Ramos (cell line): ENCODE results near the gene ESPNL.

Source experiments
- in situ Hi-C: fragments of 300-500 bp; cut with MboI; formaldehyde crosslinking; loops from one replicate; pipeline ENCODE4 v1.14.3; 2022; ENCODE audit warnings: low sequenced_read_pairs; ENCODE audit not compliant: unreplicated experiment

Gene ESPNL

DNA sequence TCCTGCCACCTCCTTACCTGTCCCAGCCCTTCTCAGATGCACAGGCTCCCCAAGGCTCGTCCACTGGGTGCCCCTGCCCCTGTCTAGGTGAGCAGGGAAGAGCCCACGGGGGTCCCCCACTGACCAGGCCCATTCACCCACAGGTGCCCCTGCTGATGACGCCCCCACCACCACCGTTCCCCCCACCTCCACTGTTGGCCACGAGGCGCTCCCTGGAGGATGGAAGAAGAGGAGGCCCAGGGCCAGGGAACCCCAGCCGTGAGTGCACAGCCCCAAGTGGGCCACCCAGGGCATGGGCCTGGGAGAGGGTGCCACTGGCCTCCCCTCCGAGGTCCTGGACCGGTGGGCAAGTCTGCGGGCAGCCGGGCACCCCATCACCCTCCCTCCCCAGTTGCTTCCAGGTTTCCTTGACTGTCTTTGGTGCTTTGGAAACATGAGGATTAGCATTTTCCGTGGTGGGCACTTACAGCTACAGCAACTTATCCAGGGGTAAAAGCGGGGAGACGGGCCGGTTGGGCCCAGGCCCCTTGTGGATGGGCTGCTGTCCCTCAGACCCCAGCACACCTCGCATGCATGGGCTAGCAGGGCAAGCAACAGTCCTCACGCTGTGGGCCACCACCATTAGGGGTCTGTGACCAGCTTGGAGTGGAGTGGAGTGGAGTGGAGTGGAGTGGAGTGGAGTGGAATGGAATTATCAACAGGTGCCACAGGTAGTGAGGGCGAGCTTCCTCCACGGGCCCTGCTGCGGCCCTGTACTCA, 25.2 kb downstream of the ESPNL start:
- in situ Hi-C loops = no loop called here

DNA sequence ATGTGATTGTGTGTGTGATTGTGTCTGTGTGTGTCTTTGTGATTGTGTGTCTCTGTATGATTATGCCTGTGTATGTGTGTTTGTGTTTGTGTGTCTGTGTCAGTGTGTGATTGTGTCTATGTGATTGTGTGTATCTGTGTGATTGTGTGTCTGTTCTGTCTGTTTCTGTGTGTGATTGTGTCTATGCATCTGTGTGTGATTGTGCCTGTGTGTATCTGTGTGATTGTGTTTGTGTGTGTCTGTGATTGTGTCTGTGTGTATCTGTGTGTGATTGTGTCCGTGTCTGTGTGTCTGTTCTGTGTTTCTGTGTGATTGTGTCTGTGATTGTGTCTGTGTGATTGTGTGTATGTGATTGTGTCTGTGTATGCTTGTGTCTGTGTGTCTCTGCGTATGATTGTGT, 26.2 kb downstream of the ESPNL start:
- in situ Hi-C loops = no loop called here

DNA sequence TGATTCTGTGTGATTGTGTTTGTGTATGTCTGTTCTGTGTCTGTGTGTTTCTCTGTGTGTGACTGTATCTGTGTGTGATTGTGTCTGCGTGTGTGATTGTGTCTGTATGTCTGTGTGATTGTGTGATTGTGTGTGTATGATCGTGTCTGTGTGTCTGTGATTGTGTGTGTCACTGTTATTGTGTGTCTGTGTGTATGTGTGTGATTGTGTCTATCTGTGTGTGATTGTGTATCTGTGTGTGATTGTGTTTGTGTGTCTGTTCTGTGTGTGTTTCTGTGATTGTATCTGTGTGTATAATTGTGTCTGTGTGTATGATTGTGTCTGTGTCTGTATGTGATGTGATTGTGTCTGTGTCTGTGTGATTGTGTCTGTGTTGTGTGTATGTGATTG, 26.6 kb downstream of the ESPNL start:
- in situ Hi-C loops = no loop called here

DNA sequence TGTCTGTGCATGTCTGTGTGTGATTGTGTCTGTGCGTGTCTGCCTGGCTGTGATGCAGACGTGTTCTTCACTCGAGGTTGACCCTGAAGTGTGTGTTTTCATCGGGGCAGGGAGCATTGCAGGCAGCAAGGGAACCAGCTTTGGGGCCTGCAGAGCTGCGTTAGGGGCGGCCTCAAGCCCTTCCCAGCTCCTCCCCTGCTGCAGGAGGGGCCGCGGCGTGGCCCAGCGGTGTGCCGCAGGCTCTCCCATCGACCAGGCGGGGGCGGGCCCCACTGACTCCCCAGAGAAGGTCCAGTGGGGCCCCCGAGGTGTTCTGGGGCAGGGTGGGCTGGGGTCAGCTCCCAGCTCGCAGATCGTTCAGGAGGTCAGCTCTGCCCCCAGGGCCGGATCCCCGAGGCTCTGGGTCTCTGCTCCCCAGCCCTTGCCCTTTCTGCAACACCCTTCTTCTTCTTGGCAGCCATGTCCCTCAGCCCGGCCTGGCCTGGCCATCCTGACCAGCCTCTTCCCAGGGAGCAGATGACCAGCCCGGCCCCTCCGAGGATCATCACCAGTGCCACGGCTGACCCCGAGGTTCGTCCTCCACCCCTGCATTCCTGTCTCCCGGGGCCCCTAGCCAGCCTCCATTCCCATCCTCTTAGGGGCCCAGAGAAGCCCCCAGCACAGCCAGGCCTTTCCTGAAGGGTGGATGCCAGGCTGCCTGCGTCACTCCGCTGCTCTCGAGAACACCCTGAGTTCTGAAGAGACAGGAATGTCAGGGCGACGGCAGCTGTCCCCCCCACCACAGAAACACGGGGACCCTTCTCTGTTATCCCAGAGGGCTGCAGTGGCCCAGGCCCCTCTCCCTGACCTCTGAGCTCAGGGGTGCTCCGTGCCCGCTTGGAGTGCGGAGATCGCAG, 27.3 kb downstream of the ESPNL start:
- in situ Hi-C loops = no loop called here

DNA sequence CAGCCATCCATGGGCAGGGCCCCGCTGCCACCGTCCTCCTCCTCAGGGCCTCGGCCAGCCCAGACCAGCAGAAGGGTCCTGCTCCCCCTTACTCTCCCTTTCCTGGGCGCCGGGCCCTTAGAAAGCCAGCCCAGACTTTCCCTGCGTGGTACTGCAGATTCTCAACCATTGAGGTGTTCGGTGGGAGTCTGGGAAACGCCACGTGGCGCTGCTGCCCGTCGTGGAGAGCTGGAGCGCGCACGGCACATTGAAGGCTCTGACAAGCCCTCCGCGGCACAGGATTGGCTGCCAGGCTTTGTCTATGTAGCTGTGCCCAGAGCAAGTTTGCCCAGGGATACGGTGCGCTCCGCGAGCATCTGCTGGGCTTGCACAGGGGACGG, 27.9 kb downstream of the ESPNL start:
- in situ Hi-C loops = no loop called here

DNA sequence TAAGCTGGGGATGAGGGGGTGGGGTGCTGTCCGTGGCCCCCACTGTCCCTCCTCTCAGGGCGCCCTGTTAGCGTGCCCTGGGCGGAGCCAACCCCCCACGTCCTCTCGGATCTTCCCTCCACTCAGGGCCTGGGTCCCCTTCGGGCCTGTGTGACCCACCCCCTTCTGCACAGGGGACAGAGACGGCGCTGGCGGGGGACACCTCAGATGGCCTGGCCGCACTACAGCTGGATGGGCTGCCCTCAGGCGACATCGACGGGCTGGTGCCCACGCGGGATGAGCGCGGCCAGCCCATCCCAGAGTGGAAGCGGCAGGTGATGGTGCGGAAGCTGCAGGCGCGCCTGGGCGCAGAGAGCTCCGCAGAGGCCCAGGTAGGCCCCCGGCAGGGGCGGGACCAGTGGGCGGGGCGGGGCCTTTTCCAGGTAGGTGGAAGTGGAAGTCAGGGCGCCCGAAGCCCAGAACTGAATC, 28.4 kb downstream of the ESPNL start:
- in situ Hi-C loops = no loop called here

DNA sequence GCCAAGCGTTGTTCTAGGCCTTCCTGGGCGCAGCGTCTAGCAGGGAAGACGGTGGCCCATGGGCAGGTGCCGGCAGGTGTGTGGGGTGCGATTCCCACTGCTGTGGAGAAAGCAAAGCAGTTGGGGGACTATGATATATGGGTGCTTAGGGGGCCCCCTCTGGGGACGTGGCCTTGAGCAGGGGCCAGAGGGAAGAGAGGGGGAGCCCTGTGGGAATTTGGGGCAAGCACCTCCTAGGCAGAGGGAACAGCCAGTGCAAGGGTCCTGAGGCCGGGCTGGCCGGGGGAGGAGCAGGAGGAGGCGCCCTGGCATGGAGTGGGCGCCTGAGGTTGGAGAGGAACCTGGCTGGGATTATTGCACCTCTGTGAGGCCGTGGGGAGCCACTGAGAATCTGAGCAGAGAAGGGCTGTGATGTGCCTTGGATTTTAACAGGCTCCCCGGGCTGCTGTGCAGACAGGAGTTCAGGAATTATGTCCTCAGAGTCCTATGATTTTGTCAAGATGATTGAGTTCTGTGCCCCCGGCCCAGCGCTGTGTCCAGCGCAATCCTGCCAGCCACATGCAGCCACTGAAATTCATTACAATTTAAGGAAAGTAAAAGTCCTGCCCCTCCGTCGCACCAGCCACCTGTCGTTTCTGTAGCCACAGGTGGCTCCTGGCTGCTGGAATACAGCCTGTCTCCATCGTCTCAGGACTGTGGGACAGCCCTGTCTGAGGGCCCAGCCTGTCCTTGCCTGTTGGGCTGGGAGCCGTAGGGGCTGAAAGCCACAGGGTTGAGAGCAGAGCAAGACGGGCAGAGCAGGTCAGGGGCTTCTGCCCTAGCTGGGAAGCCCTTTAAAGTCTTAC, 29.2 kb downstream of the ESPNL start:
- in situ Hi-C loops = no loop called here

DNA sequence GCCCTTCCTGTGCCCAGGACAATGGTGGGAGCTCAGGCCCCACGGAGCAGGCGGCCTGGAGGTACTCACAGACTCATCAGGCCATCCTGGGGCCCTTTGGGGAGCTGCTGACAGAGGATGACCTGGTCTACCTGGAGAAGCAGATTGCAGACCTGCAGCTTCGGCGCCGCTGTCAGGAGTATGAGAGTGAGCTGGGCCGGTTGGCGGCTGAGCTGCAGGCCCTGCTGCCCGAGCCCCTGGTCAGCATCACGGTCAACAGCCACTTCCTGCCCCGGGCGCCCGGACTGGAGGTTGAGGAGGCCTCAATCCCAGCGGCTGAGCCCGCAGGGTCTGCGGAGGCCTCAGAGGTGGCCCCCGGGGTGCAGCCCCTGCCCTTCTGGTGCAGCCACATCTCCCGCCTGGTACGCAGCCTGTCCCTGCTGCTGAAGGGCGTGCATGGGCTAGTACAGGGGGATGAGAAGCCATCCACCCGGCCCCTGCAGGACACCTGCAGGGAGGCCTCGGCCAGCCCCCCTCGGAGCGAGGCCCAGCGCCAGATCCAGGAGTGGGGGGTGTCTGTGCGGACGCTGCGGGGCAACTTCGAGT, 30.1 kb downstream of the ESPNL start:
- in situ Hi-C loops = no loop called here

DNA sequence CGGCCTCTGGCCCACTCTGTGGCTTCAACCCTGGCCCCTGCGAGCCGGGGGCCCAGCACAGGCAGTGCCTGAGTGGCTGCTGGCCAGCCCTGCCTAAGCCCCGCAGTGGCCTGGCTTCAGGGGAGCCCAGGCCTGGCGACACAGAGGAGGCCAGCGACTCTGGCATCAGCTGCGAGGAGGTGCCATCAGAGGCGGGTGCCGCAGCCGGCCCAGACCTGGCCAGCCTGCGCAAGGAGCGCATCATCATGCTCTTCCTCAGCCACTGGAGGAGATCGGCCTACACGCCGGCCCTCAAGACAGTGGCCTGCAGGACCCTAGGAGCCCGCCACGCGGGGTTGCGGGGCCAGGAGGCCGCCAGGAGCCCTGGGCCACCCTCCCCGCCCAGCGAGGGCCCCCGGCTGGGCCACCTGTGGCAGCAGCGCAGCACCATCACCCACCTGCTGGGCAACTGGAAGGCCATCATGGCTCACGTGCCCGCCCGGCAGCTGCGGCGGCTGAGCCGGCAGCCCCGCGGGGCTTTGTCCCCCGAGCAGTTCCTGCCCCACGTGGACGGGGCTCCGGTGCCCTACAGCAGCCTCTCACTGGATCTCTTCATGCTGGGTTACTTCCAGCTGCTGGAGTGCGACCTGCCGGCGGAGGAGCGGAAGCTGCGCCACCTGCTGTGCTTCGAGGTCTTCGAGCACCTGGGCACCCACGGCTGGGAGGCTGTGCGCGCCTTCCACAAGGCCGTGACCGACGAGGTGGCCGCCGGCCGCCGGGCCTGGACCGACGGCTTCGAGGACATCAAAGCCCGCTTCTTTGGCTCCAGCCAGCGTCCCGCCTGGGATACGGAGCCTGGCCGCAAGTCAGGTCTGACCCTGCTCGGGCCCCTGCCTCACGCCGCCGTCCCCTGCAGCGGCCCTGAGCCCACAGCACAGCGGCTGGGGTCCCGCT, 30.8 kb downstream of the ESPNL start:
- in situ Hi-C loops = no loop called here

DNA sequence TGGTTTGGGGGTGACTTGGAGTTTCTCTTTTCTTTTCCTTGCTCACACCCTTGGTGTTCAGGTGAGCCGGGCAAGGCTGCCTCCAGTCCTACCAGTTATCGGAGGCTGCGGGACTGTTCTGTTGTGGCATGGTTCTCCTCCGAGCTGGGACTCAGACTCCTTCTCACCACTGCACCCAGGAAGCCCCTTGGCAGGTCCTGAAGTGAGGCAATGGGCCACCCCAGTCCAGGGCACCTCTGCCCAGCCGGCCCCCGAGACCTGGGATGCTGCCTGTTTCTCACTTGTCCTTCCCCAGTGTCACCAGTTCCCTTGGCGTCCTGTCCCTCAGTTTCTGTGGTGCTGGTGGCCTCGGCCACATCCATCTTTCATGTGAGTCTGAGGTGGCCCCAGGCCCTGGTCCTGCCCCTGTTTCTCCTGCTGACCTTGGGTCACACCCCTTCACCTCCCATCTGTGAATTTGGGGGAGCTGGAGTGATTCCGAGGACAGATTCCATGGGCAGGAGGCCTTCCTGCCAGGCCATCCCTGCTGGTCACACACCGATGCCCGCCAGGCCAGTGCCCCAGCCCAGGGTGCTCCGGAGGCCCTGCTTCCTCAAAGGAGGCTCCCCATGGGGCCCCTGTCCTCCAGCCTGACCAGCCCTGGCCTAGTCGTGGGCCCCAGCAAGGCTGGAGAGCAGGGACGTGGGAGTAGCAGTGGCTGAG, 31.8 kb downstream of the ESPNL start:
- in situ Hi-C loops = no loop called here

DNA sequence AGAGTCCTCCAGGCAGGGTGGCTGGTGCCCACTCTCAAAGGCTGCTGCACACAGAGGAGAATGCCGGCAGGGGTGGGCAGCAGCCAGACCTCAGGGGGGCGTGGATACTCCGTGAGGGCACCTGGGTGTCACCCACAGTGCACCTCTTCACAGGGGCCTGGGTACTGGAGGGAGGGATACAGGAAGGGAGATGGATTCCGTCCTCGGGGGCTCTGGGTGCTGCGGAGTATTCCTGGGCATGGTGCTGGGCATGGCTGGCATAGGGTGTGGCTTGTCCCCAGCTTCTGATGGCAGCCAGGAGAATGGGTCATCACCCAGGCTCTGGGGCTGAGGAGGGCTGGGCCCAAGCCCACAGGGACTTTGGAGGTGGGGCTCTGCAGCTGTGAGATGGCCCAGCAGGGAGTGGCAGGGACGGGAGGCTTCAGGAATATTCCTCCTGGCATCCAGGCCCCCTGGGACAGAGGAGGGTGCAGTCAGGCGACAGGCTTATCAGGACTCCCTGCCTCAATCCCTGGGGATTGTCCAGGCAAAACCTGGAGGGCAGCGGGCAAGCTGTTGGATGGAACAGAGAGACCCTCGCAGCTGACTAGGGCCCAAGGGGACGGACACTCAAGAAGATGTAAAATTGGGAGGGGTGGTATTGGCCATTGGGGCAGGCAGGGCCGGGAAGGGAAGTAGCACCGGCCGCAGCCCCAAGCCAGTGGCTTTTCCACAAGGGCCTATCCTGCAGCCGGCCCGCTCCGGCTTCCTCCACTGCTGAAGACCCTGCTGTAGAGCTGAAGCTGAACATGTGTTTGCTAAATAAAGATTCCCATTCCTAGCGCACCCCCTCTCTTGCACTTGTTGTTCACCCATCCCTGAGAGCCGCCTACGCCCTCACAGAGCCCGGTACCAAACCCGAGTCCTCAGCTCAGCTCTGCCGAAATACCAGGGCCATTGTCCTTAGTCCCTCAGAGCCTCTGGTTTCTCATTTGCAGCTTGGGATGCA, 32.6 kb downstream of the ESPNL start:
- in situ Hi-C loops = no loop called here

DNA sequence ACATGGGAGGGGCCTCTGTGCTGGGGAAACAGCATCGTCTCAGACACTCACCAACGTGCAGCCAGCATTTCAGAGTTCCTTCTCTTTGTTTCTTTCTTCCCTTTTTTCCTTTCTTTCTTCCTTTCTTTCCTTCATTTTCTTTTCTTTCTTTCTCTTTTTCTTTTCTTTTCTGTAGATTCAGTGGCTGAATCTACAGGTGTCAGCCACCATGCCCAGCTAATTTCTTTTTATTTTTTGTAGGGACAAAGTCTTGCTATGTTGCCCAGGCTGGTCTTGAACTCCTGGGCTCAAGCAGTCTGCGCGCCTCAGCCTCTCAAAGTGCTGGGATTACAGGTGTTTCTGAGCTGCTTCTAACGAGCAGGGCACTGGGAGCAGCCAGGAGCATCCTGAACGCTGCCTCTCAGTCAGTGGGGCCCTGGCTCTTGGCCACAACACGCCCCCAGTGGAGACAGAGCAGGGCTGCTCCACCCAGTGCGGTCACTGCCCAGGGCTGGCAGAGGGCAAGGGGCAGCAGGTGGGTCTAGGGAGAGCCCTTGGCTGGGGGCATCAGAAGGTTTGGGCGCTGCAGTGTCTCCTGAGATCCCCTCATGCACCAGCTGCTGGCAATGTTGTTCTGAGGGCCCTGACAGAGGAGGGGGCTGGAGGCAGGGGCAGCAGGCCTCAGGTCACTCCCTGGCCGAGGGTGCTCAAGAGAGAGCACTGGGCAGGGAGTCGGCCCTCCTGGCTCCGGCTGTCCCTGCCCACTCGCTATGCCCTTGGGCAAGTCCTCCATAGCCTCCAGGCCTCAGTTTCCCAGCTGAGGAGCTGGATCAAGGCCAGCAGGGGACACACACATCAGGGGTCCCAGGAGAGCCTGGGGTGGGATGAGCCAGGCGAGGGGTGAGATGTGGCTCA, 33.6 kb downstream of the ESPNL start:
- in situ Hi-C loops = no loop called here

DNA sequence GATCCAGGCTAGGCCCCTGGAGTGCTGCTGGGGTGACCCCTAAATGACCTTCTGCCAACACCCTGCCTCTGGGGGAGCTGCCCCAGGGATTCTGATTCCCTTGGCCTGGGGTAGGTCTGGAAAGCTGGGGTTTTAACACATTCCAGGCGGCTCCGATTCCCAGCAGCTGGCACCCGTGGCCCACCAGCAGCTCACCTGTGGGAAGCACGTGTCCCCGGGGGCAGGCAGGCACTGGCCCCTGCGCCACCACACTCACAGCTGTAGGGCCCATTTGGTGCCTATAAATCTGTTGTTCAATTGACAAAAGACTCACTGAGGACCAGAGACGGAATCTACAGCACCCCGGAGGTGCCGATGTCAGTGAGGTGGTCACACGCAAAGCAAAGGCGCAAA, 34.2 kb downstream of the ESPNL start:
- in situ Hi-C loops = no loop called here

DNA sequence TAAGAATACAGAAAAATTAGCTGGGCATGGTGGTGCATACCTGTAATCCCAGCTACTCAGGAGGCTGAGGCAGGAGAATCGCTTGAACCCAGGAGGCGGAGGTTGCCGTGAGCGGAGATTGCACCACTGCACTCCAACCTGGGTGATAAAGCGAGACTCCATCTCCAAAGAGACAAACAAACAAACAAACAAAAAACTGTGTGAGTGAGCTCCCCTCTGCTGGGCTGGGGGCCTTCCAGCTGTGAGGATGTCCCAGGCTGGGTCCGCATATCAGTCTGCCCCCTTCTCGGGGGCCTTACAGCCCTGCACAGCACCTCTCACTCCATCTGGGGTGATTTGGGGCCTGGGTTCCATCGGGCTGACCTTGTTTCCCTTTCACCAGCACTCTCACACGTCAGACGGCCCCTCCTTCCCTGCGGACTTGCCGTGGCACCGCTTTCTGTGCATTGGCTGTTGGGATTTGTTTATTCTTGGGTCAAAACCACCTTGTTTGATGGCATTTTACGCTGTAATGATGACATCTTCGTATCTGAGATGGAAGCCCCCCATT, 35.5 kb downstream of the ESPNL start:
- in situ Hi-C loops = no loop called here

DNA sequence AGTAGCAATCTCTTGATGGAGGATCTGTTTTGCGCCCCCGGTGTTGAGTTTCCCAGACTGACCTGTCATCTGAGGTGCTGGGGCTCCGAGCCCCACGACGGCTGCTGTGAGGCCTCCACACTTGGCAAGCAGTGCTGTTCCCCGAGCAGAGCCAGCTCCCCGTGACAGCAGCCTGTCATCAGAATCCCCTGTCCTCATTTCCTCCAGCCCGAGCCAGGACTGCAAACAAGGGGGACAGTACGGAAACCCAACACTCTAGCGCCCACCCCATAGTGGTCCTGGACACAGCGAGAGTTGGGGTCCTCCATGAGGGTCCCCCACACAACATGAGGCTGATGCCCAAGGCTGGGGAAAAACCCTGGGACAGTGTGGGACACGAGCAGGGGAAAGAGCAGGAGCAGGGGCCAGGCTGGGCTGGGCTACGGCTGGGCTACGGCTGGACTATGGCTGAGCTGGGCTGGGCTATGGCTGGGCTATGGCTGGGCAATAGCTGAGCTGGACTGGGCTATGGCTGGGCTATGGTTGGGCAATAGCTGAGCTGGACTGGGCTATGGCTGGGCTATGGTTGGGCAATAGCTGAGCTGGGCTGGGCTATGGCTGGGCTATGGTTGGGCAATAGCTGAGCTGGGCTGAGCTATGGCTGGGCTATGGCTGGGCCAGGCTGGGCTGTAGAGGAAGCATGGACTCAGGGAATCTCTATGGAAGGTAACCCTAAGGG, 36.8 kb downstream of the ESPNL start:
- in situ Hi-C loops = no loop called here

DNA sequence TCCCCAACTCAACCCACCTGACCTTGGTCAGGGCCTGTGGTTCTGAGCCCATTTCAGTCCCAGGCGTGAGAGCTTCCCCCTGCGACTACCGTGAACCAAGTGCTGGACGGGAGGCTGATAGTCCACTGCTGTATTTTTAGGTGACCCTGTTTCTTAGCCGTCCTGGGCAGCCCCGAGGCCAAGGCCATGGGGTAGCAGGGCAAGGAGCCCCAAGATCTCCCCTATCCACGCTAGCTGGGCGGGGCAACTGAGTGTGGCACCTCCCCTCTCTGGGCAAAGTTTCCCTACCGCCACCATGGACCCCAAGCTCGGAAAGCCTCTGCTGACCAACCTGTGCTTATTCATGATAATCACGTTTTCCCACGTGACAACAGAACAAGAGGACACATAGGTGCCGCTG, 37.7 kb downstream of the ESPNL start:
- in situ Hi-C loops = no loop called here
